ENCODE data around the gene E2F7.

Gene E2F7

GRCh38 chr12:77010691-77011548 is 54.4 kb downstream of the E2F7 start:
- DNase-seq, result peak; percentile 46 to 56

- no peak for DNase-seq
These were observed 57.9 kb downstream of the E2F7 start for GRCh38 chr12:77007476-77007875.

DNA sequence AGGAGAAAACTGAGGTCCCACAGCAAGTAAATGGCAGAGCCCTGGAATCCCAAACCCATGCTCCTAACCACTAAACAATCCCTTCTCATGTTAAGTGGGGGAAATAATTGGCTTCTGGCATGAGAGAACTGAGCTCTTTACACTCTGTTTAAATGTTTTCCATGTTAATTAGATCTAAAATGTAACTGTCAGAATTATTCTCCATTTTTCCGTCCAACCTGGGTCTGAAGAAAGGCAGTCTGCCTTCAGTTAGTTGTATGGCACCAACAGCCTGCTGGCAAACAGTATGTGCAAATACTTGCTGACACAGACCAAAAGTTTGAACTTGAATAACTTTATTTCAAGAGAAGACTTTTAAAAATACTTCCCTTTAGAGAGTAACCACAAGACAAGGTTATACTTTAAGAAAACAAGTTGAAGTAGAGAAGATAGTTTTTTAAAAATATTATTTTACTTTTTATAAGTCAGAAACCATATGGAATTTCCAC is 59.7 kb downstream of the E2F7 start:
- DNase-seq, result no peak

- no peak for DNase-seq
These were observed 61.5 kb downstream of the E2F7 start for GRCh38 chr12:77003914-77004313.

DNA sequence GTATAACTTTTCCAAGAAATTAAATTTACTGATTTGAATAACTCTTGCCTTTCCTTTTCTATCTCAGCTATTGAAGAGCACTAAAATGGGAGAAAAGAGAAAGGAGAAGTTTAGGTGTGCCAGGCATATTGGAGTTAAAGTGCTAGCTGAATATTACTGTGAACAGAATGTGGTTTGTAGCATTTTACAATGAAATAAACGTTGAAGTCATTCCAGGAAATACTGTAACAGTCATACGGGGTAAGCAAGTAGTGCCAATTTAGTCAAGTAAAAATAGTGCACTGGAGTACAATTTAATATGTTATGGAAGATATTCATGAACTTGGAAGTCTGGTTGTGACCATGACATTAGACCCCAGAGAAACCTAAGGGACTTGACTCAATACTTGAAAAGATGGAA is 62.1 kb downstream of the E2F7 start:
- DNase-seq, result no peak

- DNase-seq, result no peak
These were observed 63.0 kb downstream of the E2F7 start for GRCh38 chr12:77002382-77002781.

DNA sequence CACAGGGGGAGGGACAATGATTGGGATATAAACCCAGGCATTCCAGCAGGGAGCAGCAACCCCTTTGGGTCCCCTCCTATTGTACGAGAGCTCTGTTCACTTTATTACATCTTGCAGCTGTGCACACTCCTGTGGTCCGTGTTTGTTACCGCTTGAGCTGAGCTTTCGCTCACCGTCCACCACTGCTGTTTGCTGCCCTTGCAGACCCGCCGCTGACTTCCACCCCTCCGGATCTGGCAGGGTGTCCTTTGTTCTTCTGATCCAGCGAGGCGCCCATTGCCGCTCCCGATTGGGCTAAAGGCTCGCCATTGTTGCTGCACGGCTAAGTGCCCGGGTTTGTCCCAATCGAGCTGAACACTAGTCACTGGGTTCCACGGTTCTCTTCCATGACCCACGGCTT is 64.1 kb downstream of the E2F7 start:
- no peak for DNase-seq

DNA sequence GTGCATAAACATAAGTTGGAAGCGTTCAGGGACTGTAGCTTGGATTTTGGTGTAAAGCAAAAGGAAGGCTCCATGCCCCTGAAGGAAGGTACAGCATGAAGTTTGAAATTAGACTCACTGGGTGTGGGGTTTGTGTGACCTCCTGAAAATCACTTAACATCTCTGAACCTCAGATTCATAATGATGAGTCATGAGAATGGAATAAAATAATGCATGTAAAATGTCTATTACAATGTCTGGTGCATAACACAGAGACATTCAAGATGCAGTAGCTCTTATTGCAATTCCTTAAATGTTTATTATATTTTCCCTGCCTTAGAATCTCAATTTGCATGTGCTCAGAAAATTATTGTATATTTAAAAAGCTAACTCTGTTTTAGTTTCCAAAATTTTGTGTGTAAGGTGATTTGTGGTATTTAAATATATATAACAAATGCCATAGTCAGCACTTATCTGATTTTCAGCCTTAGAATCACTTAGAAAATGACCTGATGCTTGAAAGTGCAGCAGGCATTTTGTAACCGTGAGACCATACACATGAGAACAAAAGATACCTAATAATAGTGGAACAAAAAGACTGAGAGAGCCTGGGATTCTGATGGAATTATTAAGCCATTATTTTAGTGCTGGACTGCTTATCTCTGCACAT is 66.3 kb downstream of the E2F7 start:
- DNase-seq, result no peak

GRCh38 chr12:76998386-76998785 is 67.0 kb downstream of the E2F7 start:
- DNase-seq, result no peak

DNA sequence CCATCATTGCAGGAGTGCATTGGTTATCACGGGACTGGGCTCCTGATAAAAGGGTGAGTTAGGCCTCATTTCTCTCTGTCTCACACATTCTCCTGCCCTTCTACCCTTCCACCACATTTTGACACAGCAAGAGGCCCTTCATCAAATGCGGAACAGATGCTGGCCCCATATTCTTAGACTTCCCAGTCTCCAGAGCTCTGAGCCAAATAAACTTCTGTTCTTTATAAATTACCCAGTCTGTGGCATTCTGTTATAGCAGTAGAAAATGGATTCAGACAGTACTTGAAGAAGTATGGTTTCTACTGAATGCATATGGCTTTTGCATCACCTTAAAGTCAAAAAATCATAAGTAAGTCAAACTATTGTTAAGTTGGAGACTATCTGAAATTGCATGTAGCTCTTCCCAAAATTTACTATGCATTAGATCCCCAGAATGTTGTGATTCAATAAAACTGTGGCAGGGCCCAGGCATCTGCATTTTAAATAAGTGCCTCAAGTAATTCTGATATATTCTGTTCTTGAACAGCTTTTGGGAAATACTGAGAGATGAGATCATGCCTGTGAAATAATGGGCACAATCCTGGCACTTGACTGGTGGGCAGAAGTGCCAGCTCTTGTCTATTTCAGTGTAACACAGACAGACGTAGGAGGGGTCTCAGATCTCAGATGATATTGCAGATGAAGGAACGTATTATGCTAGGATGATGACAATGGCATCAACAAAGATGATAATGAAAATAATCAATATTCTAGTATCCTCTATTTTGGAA is 68.2 kb downstream of the E2F7 start:
- no peak for DNase-seq

DNA sequence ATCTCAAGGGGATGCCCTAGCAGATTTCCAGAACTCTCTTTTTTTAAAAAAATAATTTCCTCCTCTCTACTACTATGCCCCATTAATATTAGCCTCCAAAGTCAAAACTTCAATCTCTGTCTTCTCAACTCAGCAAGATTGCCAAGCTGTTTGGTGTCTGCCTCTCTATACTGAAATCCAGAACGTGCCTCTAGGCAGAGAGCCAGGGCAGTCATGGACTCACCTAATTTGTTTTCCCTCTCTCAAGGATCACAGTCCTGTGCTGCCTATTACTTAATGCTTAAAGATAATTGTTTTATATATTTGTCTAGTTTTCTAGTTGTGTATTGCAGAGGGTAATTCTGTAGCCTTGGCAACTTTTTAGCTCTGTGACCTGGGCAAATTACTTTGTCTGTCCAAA is 74.7 kb downstream of the E2F7 start:
- no peak for DNase-seq

DNA sequence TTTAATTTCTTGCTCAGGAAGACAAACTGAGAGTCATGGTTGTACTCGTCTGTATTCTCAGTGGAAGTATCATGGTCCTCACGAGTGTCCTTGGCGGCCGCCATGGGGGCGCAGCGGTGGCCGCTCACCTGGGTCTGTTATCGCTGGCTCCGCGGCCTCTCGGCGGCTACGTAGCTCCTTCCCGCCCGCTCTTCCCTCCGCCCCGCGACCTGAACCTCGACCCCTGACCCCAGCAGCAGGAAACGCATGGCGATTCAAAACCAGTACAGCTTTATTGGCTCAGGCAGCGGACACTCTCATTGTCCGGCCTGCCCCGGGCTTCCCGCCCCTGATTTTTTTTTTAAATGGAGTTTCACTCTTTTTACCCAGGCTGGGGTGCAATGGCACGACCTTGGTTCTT is 80.8 kb downstream of the E2F7 start:
- no peak for DNase-seq

DNA sequence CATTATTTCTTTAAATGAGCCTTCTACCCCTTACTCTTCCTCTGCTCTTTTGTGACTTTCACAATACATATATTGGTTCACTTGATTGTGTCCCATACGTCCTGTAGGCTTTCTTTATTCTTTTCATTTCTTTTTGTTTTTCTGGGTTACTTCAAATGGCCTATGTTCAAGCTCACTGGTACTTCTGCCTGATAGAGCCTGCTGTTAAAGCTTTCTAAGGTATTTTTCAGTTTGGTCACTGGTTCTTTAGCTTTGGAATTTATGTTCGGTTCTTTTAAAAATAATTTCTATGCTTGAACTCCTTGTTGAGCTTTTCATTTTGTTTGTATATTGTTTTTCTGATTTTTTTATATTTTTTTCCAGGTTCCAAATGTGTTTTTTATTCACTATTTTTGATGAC is 81.9 kb downstream of the E2F7 start:
- no peak for DNase-seq

DNA sequence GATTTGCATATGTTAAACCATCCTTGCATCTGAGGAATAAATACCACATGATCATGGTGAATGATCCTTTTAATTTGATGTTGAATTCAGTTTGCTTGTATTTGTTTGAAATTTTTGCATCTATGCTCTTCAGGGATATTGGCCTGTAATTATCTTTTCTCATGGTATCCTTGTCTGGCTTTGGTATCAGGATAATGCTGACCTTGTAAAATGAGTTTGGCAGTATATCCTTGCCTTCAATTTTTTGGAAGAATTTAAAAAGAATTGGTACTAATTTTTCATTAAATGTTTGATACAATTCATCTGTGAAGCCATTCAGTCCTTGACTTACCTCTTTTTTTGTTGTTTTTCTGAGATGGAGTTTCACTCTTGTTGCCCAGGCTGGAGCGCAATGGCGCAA is 85.2 kb downstream of the E2F7 start:
- no peak for DNase-seq

- DNase-seq, result no peak
These were observed 88.5 kb downstream of the E2F7 start for GRCh38 chr12:76976777-76977382.
